ENCODE data around the gene ZNF93. TPM values are rescaled to one million over a fixed set of nuclear protein-coding genes. Genes with fewer than 3 reads are reported as not detected.

ZNF93 gene
- total and polyA plus RNA-seq, 9 of the 15 experiments (the other 6 are each of a cell fraction or from before 2014, with no cell fraction given), result 11.1 to 26.3 (median 17.1) TPM

DNA sequence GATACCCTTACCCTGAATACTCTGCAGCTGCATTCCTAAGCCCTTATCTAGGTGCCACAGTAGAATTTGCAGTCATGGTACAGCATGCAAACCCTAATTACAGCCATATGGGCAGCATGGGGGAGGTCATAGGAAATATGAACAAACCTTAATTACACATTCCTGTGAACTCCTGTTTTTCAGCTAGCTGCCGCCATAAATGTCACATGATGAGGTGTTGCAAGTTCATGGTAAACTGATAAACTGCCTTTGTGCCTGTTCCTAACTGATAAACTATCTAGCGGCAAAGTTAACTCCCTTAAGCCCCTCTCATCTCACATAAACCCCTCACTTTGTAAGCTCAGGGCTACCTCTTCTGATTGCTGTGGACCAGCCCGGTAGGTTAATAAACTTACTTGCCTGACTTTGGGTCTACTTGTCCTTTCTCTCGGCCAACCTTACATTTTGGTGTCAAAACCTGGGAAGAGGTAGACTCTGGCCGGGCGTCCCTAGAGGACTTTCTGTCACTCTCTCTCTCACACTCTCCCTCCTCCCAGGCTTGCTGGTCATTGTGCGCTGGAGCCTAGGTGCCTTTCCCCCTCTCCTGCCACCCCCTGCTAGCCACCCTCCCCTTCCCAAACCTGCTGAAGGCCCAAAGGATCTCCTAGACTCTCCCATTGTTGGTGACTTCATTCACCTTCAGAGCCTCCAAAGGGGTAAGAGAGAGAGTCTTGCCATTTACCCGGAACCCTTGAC lies 43.3 kb downstream of the ZNF93 start (continued):
- TF ChIP-seq NRF1 (conservative IDR thresholded peaks at IDR 0.05 in 1 of 2, IDR thresholded peaks at IDR 0.05 in 1 of 2), result no peak
- TF ChIP-seq FOXP1 (CRISPR knock-in tag; IDR thresholded peaks at IDR 0.05), result no peak
- TF ChIP-seq L3MBTL2 (IDR thresholded peaks at IDR 0.05), result peak; percentile 69
- no peak for TF ChIP-seq ZNF184 (CRISPR knock-in tag; IDR thresholded peaks at IDR 0.05)
- TF ChIP-seq MAZ (CRISPR knock-in tag; conservative IDR thresholded peaks at IDR 0.05 in 1 of 2, IDR thresholded peaks at IDR 0.05 in 1 of 2), result no peak
- TF ChIP-seq CEBPB (tag; IDR thresholded peaks at IDR 0.05), result peak; percentile 78
- no peak for TF ChIP-seq ZNF175 (CRISPR knock-in tag; IDR thresholded peaks at IDR 0.05; ENCODE audit: low read depth)
- TF ChIP-seq NCOA1 (IDR thresholded peaks at IDR 0.05; ENCODE audit: low read depth), result no peak
- peak; percentile 84 for TF ChIP-seq EP300 (IDR thresholded peaks at IDR 0.05; ENCODE audit: low read length)
- TF ChIP-seq, protein P1, sequence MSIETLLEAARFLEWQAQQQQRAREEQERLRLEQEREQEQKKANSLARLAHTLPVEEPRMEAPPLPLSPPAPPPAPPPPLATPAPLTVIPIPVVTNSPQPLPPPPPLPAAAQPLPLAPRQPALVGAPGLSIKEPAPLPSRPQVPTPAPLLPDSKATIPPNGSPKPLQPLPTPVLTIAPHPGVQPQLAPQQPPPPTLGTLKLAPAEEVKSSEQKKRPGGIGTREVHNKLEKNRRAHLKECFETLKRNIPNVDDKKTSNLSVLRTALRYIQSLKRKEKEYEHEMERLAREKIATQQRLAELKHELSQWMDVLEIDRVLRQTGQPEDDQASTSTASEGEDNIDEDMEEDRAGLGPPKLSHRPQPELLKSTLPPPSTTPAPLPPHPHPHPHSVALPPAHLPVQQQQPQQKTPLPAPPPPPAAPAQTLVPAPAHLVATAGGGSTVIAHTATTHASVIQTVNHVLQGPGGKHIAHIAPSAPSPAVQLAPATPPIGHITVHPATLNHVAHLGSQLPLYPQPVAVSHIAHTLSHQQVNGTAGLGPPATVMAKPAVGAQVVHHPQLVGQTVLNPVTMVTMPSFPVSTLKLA (conservative IDR thresholded peaks at IDR 0.05), result no peak
- no peak for TF ChIP-seq ZFP30 (CRISPR knock-in tag; IDR thresholded peaks at IDR 0.05; ENCODE audit: borderline replicate concordance)
- no peak for TF ChIP-seq ZC3H4 (CRISPR knock-in tag; IDR thresholded peaks at IDR 0.05; ENCODE audit: borderline replicate concordance)
- TF ChIP-seq ILK (tag; IDR thresholded peaks at IDR 0.05; ENCODE audit: borderline replicate concordance, low read depth), result no peak
- TF ChIP-seq, protein P2, sequence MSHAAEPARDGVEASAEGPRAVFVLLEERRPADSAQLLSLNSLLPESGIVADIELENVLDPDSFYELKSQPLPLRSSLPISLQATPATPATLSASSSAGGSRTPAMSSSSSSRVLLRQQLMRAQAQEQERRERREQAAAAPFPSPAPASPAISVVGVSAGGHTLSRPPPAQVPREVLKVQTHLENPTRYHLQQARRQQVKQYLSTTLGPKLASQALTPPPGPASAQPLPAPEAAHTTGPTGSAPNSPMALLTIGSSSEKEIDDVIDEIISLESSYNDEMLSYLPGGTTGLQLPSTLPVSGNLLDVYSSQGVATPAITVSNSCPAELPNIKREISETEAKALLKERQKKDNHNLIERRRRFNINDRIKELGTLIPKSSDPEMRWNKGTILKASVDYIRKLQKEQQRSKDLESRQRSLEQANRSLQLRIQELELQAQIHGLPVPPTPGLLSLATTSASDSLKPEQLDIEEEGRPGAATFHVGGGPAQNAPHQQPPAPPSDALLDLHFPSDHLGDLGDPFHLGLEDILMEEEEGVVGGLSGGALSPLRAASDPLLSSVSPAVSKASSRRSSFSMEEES (CRISPR knock-in tag; IDR thresholded peaks at IDR 0.05), result peak; percentile 84
- TF ChIP-seq, protein P3, sequence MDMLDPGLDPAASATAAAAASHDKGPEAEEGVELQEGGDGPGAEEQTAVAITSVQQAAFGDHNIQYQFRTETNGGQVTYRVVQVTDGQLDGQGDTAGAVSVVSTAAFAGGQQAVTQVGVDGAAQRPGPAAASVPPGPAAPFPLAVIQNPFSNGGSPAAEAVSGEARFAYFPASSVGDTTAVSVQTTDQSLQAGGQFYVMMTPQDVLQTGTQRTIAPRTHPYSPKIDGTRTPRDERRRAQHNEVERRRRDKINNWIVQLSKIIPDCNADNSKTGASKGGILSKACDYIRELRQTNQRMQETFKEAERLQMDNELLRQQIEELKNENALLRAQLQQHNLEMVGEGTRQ (CRISPR knock-in tag; IDR thresholded peaks at IDR 0.05), result peak; percentile 63
- TF ChIP-seq RAD51 (IDR thresholded peaks at IDR 0.05; ENCODE audit: borderline replicate concordance, low read depth), result peak; percentile 44; the same call in 1 of the 2 replicates
- TF ChIP-seq JUND (IDR thresholded peaks at IDR 0.05; ENCODE audit: borderline replicate concordance, low read depth, low read length), result no peak
- TF ChIP-seq JUND (tag; IDR thresholded peaks at IDR 0.05; ENCODE audit: borderline replicate concordance, low read depth, low read length), result peak; percentile 20; the same call in 1 of the 3 replicates
- TF ChIP-seq WHSC1 (IDR thresholded peaks at IDR 0.05; ENCODE audit: low read length), result no peak
- TF ChIP-seq SMARCA4 (IDR thresholded peaks at IDR 0.05), result peak; percentile 52; the same call in 1 of the 2 replicates
- peak; percentile 72 for TF ChIP-seq TEAD4 (IDR thresholded peaks at IDR 0.05; ENCODE audit: low read length)
- TF ChIP-seq TEAD4 (CRISPR knock-in tag; IDR thresholded peaks at IDR 0.05; ENCODE audit: borderline replicate concordance), result no peak
- peak; percentile 63 for TF ChIP-seq NCOR1 (IDR thresholded peaks at IDR 0.05)
- peak; percentile 83 to 84 for TF ChIP-seq TRIM24 (IDR thresholded peaks at IDR 0.05)
- TF ChIP-seq TOE1 (IDR thresholded peaks at IDR 0.05; ENCODE audit: borderline replicate concordance), result peak; percentile 72; the same call in 1 of the 2 replicates
- no peak for TF ChIP-seq TOE1 (CRISPR knock-in tag; IDR thresholded peaks at IDR 0.05; ENCODE audit: borderline replicate concordance, low read depth)

All from K562 (cell line).